ENCODE results near the gene IL1RL2.
A peak's percentile ranks its signal among the peaks of the same experiment; 100 is the strongest.

The IL1RL2 gene

GRCh38 chr2:102251849-102252203 is 65.0 kb downstream of the IL1RL2 start:
- H3K79me2 ChIP-seq (ENCODE audit: insufficient read depth, low read length), result no peaks in the 10 kb centered on the region
- H3K9me3 ChIP-seq (ENCODE audit: insufficient read depth, low read depth, low read length), result no peaks in the 10 kb centered on the region
- no peaks in the 10 kb centered on the region for H3K27me3 ChIP-seq (ENCODE audit: insufficient read depth, low read length, poor library complexity, severe bottlenecking)
- 0 out of 2 replicates have a peak, but pooled peaks cover 4% of the 10 kb centered on the region for H3F3A ChIP-seq (ENCODE audit: low read depth)
- no peaks in the 10 kb centered on the region for H3K9me2 ChIP-seq (replicated peaks; ENCODE audit: low read depth, low read length)
- H3K4me3 ChIP-seq (ENCODE audit: low read length, poor library complexity, severe bottlenecking), result no peak overlapping the region
- no peaks in the 10 kb centered on the region for H4K20me1 ChIP-seq (ENCODE audit: insufficient read depth, low read length, poor library complexity, severe bottlenecking)
- TF ChIP-seq EZH2phosphoT487 (IDR thresholded peaks at IDR 0.05; ENCODE audit: borderline replicate concordance) (no peak), CTCF (conservative IDR thresholded peaks at IDR 0.05; ENCODE audit: low read length) (no peak)
- H3K4me1 ChIP-seq (ENCODE audit: insufficient read depth, low read length, poor library complexity, severe bottlenecking), result peaks cover 9% of the 10 kb centered on the region
- no peak overlapping the region for H2AFZ ChIP-seq (ENCODE audit: low read length)
- no peak overlapping the region for H3K9ac ChIP-seq (ENCODE audit: low read depth, low read length, poor library complexity, severe bottlenecking)
- H3K36me3 ChIP-seq (ENCODE audit: insufficient read depth, low read length), result no peaks in the 10 kb centered on the region
- no peak overlapping the region for H3K4me2 ChIP-seq (ENCODE audit: low read depth, low read length, poor library complexity, severe bottlenecking)

- Histone ChIP-seq H3K9me3 (ENCODE audit: insufficient read depth, low read depth, low read length) (no peaks in the 10 kb centered on the region), H3K4me1 (ENCODE audit: insufficient read depth, low read length, poor library complexity, severe bottlenecking) (peaks cover 13% of the 10 kb centered on the region), H3K4me3 (ENCODE audit: low read length, poor library complexity, severe bottlenecking) (no peak overlapping the region), H3K27me3 (ENCODE audit: insufficient read depth, low read length, poor library complexity, severe bottlenecking) (no peaks in the 10 kb centered on the region), H2AFZ (ENCODE audit: low read length) (no peak overlapping the region), H3K4me2 (ENCODE audit: low read depth, low read length, poor library complexity, severe bottlenecking) (no peak overlapping the region), H3K9ac (ENCODE audit: low read depth, low read length, poor library complexity, severe bottlenecking) (no peak overlapping the region), H3K36me3 (ENCODE audit: insufficient read depth, low read length) (no peaks in the 10 kb centered on the region), H3K9me2 (replicated peaks; ENCODE audit: low read depth, low read length) (no peaks in the 10 kb centered on the region), H4K20me1 (ENCODE audit: insufficient read depth, low read length, poor library complexity, severe bottlenecking) (no peaks in the 10 kb centered on the region), H3K79me2 (ENCODE audit: insufficient read depth, low read length) (no peaks in the 10 kb centered on the region), H3F3A (ENCODE audit: low read depth) (0 out of 2 replicates have a peak, but pooled peaks cover 4% of the 10 kb centered on the region)
- TF ChIP-seq EZH2phosphoT487 (IDR thresholded peaks at IDR 0.05; ENCODE audit: borderline replicate concordance) (no peak), CTCF (conservative IDR thresholded peaks at IDR 0.05; ENCODE audit: low read length) (no peak)
These were observed 65.4 kb downstream of the IL1RL2 start for GRCh38 chr2:102252236-102252635.

DNA sequence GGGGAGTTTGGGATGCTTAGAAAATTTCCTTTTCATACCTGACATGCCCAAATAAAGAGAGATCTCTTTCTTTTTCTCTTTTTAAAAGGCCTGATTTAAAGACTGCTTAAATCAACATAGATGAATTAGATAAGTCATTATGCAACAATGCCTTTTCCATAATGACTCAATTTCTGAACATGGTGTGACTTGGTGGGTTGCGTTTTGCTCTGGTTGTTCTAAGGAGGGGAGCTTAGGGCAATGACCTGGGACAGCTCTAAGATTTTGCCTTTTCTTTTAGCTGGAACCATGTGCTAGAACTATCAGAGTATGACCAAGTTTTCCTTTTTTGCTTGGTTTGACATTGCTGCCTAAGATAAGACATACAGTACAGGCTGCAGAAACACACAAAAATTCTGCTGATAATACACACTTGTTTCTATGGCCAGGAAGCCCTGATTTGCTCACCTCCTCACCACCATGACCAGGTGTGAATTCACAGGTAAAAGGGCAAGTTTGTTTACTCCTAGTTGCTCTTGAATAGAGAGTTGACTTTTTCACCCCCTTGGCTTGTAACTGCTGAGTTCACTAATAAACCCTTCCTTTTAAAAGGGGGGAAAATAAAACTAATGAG is 66.4 kb downstream of the IL1RL2 start:
- H3K4me2 ChIP-seq (ENCODE audit: low read depth, low read length, poor library complexity, severe bottlenecking), result no peak overlapping the region
- H2AFZ ChIP-seq (ENCODE audit: low read length), result peak overlapping the region; percentile 11; the same call in 1 of the 2 replicates
- H3K4me3 ChIP-seq (ENCODE audit: low read length, poor library complexity, severe bottlenecking), result no peak overlapping the region
- no peaks in the 10 kb centered on the region for H4K20me1 ChIP-seq (ENCODE audit: insufficient read depth, low read length, poor library complexity, severe bottlenecking)
- no peaks in the 10 kb centered on the region for H3K36me3 ChIP-seq (ENCODE audit: insufficient read depth, low read length)
- H3K4me1 ChIP-seq (ENCODE audit: insufficient read depth, low read length, poor library complexity, severe bottlenecking), result peaks cover 23% of the 10 kb centered on the region
- H3K79me2 ChIP-seq (ENCODE audit: insufficient read depth, low read length), result no peaks in the 10 kb centered on the region
- no peaks in the 10 kb centered on the region for H3K9me3 ChIP-seq (ENCODE audit: insufficient read depth, low read depth, low read length)
- H3K9ac ChIP-seq (ENCODE audit: low read depth, low read length, poor library complexity, severe bottlenecking), result no peak overlapping the region
- H3K27me3 ChIP-seq (ENCODE audit: insufficient read depth, low read length, poor library complexity, severe bottlenecking), result no peaks in the 10 kb centered on the region
- TF ChIP-seq CTCF (conservative IDR thresholded peaks at IDR 0.05; ENCODE audit: low read length), result no peak
- no peak for TF ChIP-seq EZH2phosphoT487 (IDR thresholded peaks at IDR 0.05; ENCODE audit: borderline replicate concordance)
- H3F3A ChIP-seq (ENCODE audit: low read depth), result 0 out of 2 replicates have a peak, but pooled peaks cover 4% of the 10 kb centered on the region
- H3K9me2 ChIP-seq (replicated peaks; ENCODE audit: low read depth, low read length), result no peaks in the 10 kb centered on the region

All from Loucy (cell line).